Fibroblast of lung (primary cell): Measurements from ENCODE around the gene IQSEC2.

ENCODE experiments used
- EZH2 ChIP-seq: IDR thresholded peaks from 2 replicates; pipeline ENCODE4 v1.5.1; 2012; ENCODE audit warnings: low read length, control low read depth, mild to moderate bottlenecking; ENCODE audit errors: missing control alignments
- TF ChIP-seq, protein P1 (sequence below), 2 donors: IDR thresholded peaks in 1 of 2; conservative IDR thresholded peaks in 1 of 2; 1 replicate in 1 of 2; 2 replicates in 1 of 2; pipeline ENCODE4 v1.5.1; 2011 to 2012; ENCODE audit warnings: low read length in 2 of 2, control low read depth in 1 of 2, inconsistent platforms in 1 of 2, low read depth in 1 of 2, mild to moderate bottlenecking in 1 of 2

DNA sequence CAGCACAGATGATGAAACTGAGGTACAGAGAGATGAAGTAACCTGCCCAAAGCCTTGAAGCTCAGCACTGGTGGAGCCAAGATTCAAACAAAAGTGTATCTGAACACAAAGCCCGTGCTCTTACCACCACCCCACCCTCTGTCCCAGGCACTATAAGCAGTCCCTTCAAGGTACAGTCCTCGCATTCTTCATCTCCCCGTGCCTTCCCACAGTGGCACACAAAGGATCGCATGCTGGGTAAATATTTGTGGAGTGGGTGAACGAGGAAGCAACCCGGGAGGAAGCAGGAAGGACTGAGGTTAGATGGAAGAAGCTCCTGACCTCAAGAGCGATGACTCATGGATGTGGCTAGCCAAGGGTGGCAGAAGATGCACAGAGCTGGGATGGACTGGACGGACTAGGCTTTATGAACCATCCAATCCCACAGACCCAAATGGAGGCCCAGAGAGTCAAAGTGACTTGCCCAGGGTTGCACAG is 18.4 kb downstream of the IQSEC2 start:
- TF ChIP-seq, protein P1, sequence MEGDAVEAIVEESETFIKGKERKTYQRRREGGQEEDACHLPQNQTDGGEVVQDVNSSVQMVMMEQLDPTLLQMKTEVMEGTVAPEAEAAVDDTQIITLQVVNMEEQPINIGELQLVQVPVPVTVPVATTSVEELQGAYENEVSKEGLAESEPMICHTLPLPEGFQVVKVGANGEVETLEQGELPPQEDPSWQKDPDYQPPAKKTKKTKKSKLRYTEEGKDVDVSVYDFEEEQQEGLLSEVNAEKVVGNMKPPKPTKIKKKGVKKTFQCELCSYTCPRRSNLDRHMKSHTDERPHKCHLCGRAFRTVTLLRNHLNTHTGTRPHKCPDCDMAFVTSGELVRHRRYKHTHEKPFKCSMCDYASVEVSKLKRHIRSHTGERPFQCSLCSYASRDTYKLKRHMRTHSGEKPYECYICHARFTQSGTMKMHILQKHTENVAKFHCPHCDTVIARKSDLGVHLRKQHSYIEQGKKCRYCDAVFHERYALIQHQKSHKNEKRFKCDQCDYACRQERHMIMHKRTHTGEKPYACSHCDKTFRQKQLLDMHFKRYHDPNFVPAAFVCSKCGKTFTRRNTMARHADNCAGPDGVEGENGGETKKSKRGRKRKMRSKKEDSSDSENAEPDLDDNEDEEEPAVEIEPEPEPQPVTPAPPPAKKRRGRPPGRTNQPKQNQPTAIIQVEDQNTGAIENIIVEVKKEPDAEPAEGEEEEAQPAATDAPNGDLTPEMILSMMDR (conservative IDR thresholded peaks at IDR 0.05 in 1 of 2, IDR thresholded peaks at IDR 0.05 in 1 of 2; ENCODE audit: low read depth in 1 of 2, low read length in 2 of 2) = no peak
- TF ChIP-seq EZH2 = no peak
